ENCODE results near the gene AK1.
A peak's percentile ranks its signal among the peaks of the same experiment; 100 is the strongest.

AK1 gene

DNA sequence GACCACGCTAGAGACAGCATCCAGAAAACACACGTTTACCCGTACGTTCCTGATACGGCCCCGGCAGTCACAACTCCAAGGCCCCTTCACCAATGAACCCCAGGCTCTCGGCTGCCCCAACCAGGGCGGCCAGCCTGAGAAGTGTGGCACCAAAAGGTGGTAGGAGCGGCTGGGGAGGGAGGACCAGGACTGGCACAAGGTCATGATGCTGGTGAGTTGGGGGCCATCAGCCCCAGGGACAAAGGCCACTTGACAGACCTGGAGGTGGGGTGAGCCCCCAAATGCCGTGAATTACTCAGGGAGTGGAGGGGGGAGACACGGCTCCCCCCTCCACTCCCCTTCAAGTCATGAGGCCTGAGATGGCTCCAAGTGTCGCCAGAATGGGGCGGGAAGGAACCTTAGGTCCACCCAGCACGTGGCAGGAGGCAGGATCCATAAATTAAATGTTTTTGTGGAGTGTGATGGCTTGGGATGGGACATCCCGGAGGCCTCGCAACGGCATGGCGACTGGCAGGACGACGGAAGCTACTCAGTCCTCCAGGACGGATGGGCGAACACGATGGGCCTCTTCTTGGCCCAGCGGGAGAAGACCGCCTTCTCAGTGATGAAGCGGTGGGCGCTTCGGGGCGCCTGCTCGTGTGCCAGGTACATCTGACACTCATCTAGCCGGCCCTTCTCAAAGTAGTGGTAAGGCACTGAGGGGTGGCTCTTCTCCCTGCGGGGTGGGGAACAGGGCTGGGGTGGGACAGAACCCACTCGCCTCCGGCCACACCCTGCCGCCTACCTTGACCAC lies 30.6 kb upstream of the AK1 start:
- no peak for DNase-seq

DNA sequence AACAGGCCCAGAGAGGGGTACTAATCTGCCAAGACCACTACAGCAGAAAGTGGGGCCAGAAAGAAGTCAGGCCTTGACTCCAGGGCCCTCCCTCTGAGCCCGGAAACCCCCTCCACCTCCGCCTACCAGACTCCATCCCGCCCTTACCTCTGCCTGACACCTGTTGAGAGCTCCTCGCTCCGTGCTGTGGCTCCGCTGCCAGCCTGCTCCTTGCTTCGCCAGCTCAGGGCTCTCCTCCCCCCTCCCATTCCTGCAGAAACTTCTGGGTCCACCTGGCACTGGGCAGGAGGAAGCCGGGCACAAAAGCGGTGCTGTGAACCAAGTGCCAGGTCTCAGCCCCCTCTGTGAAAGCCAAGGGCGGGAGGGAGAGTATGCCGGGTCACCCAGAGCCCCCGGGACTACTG lies 28.3 kb upstream of the AK1 start:
- DNase-seq: no peak

DNA sequence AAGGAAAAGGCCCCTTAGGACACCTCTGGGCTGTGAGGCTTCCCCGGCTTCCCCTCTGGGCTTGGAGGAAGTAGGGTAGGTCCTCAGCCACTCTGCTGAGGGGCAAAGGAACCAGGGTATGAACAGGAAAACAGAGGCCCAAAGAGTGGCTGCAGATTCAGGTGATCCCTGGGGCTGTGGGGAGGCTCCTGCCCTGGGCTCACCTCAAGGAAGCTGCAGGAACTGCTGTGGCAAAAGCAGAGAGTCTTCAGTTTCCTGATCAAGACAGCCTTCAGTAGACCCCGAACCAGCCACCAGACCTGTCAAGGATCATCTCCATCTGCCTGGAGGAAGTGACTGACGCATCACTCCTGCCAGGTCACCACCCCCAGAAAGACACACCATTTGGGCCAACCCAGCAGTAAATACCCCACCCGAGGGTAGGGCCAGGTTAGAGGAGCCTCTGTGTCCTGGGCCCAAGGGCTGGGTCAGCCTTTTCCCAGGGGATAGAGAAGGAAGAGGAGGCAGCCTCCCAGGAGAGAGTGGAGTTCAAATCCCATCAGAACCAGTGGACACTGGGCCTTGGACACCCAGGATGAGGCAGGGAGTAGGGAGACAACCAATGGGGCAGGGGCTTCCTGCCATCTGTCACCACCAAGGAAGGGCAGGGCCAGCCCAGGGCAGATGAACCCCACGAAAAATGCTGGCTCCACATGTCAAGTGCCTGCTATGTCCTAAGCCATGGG lies 27.7 kb upstream of the AK1 start:
- DNase-seq: no peak

DNA sequence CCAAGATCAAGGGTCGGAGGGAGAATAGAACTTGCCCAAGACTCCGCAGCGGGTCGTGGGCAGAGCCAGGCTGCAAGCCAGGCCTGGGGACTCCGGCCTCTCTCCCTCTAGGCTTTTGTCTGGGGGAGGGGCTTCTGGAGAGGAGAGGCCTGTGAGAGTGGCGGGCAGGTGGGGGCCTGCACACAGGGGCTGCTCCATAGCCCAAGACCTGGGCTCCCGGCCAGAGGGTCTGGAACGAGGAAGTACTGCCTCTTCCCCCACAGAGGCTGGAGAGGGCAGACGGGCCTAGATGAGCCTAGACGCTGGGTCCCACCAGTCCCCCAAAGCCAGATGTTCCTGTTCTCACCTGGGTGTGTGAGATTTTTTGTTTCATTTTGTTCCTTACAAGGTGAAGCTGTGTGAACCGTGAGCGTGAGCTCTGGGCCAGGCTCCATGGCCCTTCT lies 27.1 kb upstream of the AK1 start:
- no peak for DNase-seq

DNA sequence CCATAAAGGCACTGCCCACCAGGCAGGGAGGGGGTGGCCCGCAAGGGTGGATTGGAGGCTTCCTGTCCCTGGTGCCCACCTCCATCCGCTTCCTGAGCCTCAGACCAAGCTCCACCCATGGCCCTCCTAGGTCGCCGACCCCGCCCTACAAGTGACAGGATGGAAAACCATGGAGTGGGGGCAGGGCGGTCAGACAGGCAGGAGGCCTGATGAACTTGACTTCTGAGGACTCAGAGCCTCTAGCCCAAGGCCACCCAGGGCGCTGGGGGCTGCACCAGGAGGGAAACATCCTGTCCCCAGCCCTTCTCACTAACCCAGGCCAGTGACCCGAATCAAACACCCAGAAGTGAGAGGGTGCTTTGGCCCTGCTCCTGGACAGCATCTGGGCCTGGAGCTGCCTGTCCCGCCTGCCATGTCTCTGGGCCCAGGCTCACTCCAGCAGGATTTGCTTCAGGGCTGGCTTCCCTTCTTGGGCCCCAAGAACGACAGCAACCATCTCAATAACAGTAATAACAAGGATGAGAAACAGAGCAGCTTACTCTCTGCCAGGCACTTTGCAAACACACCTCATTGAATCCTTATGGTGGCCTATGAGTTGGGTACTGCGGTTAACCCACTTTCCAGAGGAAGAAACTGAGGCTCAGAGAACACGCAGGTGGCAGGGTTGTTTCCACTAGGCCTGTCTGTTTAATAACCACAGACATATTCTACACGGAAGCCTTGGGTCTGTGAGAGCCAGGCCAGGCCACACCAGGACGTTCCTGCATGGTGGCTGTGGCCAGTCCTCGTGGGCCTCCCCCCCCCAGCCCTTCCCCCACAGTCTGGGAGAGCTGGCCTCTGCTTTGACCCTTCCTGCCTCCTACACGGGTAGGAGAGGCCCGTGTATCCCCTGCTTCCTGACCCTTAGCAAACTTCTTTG lies 26.3 kb upstream of the AK1 start:
- no peak for DNase-seq

DNA sequence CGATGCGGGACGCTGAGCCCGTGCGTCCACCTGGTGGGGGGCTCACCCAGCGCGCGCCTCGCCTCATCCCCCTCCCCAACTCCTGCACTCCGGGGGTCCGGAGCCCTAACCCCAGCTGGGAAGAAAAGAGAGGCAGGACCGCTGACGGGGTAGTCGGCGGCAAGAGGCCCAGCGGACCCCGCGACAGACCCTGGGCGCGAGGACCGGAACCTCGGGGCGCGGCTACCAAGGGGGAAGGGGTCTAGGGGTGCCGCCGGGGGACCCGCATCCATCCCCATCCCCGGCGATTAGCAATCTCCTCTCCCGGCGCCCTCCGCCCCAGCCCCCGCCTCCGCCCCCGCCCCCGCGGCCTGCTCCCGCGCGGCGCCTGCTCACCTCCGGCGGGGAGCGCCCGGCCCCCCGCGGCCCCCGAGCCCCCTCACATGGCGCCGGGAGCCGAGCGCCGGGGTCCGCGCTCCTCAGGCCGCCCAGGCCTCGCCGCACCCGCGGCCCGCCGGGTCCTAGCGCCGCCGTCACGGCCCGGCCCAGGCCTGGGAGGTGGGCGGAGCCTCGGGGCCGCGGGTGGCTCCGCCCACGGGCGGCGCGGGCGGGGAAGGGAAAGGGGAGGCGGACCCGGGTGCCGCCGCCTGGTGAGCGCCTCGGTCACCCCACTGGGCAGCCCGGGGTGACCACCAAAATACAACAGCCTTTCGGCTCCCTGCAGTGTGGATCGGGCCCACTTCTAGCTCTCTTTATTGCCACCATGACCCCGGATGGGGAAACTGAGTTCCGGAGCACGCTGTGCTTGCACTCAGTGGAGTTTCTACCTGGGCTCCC lies 21.9 kb upstream of the AK1 start, which contains the start of gene ST6GALNAC6:
Gene ST6GALNAC6, minus strand, starts transcription at position 476 of the 816 bp plus-strand sequence. CDS start 1,622 bp downstream, outside the sequence.
- peak; percentile 69 for DNase-seq

DNA sequence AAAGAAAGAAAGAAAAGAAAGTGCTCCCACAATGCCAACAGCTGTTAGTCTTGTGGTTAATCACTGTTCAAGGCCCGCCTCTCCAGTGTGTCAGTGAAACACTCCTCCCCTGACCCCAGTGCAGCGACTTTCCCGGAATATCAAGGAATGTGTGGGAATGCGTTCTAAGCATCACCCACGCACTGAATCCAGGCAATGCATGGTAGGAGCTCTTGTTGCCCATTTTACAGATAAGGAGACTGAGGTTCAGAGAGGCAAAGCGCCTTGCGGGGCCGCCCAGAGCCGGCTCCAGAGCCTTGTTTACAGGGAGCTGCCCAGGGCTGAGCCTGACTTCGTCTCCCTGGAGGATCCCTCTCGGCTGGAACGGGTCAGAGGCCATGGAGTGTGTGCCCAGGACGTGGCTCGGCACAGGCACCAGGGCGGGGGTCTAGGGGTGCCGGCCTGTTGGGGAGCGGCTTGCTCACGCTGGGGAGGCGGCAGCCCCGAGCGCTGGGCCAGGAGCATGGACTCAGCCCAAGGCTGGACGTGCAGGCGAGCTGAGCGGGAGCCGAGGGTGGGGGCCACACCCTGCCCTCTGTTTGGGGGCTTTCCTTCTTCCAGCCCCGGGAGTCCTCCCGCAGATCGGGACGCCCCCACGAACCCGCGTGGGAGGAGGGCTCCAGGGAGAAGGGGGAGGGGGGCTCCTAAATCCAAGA lies 21.1 kb upstream of the AK1 start:
- DNase-seq: peak; percentile 85

DNA sequence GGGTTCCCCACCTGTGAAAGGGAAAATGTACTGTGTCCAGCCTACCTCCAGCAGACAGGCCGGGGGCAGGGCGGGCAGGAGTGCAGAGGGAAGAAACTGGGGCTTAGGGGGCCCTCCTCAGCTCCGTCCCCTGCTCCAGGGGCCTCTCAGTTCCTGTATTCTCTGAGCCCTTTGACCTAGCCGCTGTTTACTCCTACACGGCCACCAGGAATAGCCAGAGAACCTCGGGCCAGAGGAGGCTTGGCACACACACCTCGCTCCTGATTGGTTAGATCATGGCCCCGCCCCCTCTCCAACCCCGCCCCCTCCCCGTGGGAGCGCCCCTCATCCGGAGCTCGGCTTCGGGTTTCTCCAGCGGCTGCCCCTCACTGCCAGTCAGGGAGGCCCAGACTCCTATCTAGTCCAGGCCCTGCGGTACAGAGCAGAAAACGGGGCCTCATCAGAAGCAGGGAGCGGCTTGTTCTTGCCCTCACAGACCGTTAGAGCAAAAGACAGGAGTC lies 19.8 kb upstream of the AK1 start:
- DNase-seq: peak; percentile 72

DNA sequence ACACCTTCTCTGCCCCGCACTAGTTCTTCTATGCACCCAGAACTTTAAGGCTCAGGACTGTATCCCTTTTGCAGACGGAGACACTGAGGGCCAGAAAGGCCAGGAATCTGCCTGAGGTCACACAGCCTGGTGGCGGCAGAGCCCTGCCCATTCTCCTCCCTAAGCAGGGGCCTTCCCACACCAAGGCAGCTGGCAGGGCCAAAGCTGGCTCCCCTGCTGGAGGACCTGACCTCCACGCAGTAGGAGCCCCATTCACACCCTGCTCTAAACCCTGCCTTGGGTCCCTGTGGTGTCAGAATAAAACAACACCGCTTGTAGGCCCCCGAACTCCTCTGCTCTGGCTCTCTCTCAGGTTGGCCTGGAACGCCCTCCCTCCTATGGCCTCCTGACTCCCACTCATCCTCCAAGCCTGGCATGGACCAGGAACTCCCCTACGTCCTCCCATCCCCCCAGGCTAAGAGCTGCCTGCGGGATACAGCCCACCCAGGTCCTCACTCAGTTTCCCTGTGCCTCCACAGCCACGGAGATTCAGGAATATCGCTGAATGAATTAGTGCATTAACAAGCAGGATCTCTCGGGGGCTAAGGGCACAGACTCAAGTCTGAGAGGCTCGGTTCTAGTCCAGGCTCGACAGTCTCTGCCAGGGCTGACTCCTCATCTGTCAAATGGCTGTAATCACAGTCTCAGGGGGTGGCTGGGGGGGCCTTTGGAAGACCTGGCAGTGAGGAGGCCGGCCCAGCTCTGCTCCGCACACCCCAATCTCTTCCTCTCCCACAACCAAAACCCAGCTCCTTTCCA lies 19.1 kb upstream of the AK1 start:
- no peak for DNase-seq

DNA sequence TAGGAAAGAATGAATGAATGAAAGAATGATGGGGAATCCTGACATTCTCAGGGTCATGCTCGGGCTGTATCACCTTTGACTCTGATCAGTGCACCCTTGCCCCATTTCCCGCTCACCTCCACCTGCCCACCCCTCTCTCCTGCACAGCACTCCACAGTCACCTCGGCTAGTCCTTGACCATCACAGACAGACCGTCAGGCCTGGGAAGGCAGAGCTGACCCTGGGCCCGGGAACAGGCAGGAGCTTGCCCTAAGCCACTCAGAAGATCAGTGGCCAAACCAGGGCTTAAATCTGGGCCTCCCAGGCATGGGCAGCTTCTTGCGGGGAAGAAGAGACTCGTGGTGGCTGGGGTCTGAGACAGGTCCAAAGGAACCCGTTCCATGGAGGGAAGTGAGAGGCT lies 18.3 kb upstream of the AK1 start:
- no peak for DNase-seq

DNA sequence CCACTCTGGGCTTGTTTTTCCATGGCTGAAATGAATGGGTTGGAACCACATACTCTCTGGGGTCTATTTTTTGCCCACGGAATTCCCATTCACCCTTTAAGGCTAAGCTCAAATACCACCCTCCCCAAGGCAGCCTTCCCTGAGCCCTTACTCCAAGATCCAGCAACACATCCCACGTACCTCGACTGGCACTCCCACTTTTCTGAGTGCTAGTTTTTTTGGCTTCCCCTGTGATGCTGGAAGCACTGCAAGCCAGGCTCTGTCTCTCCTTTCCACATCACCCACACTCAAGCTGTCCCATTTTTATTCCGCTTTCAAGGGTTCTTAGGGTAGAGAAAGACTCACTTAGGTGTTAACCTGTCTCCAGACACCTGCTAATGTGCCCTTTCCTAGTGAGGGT lies 15.9 kb upstream of the AK1 start:
- no peak for DNase-seq

DNA sequence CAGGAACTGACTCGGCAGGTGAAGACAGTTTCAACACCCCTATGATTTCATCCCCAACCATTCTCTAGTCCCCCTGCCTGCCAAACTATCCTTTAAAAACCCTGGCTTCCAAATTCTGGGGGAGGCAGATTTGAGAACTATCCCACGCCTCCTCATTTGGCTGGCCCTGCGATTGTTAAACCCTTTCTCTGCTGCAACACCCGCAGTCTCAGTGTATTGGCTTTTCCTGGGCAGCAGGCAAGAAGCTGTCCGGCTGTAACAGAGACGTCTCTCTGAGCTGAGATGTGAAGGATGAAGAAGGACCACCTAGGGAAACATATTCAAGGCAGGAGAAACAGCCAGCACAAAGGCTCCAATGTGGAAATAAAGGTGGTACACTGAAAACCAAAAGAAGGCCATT lies 15.4 kb upstream of the AK1 start:
- DNase-seq: no peak

DNA sequence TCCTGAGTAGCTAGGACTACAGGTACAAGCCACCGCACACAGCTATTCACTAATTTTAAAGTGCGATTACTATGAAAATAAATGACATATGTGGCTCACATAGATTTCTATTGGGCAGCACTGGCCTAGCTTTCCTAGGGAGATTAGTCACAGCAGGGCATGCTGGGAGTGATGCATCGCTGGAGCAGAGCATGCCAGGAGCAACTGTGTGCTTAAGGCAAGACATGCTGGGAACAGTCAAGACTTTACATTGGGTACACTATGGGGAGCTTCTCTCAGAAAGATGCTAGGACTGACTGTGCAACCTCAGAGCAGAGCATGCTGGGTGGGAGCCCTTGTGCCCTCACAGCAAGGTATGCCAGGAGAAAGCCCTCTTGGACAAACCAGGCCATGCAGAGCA lies 12.6 kb upstream of the AK1 start:
- no peak for DNase-seq

DNA sequence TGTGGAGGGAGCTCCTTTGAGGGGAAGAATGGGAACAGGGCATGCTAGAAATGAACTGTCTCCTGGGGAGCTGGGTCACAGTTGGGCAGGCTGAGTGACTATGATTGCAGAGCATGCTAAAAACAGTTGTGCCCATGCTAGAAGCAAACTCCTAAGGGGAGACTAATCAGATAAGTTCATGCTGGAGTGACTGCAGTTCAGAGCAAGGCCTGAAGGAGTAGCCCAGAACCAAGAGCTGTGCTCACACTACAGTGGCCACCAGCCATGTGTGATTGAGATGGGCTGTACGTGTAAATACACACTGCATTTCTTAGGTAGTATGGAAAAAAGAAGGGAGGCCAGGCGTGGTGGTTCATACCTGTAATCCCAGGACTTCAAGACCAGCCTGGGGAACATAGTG lies 10.3 kb upstream of the AK1 start:
- no peak for DNase-seq

DNA sequence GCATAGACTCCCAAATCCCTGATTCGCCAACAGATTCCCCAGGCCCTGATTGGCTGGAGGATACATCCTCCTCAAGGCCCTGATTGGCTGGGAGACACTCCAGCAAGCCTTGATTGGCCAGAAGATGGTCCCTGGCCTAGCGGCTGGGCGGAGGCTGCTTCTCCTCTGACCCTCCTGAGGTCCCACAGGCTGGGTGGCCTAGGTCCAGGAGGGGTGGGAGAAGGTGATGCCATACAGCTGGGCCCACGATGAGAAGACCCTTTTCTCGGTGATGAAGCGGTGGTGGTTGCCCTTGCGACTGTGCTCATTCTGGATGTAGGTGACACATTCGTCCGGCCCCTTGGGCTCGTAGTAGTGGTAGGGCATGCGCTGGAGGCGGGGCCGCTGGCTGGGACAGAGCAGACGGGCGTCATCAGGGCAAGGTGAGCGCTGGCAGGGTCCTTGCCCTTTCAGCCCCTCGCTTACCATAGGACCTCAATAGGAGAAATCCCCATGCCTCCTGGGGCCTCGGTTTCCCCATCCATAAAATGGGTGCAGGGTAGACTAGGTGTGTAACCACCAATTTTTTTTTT lies 9.0 kb upstream of the AK1 start:
- no peak for DNase-seq

DNA sequence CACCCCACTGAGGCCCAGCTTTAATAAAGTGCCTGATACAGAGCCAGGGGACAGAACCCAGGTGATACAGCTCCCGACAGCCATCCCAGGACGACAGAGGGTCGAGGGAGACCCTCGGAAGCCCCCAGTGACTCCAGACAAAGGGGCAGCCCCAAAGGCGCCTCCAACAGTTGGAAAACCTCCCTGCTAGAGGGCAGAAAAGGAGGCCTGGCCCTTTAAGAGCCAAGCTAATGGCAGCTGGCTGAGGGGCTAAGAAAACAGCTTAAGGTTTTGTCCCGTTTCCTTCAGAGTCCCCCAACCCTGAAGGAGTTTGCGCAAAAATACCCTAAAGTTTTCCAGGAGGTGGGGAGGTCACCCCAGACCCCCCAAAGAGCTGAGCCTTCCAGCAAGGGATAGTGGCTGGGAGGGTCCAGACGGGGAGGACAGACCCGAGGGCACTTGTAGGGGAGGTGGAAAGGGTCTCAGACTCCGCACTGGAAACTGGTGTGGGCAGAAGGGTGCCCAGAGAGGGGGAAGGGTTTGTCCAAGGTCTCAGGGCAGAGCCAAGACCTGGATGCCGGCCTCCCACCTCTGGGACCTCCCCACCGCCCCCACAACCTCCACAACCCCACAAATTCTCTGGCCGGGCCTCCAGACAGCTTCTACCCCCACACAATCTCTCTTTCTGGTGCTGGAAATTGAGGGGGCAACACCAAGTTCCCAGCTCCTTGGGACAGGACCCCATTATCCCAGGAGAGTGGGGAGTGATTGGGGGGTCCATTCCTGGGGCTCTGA lies 8.2 kb upstream of the AK1 start:
- no peak for DNase-seq

DNA sequence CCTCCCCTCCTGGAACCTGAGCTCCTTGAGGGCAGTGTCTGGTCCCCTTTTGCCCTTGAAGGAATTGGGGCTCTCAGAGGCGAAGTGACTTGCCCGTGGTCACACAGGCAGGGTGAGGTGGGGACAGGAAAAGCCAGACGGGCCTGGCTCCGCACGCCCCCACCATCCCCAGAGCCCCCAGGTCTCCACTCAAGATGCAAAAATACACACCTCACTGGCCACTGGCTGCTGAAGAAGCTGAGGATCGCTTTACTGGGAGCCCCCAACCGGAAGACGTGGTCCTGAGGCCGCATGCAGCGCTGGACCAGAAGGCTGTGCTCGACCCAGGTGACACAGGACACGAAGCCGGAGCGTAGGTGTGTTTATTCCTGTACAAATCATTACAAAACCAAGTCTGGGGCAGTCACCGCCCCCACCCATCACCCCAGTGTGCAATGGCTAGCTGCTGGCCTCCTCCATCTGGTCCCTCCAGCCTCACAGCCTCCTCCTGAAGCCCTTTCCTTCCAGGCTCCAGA lies 7.6 kb upstream of the AK1 start:
- no peak for DNase-seq

DNA sequence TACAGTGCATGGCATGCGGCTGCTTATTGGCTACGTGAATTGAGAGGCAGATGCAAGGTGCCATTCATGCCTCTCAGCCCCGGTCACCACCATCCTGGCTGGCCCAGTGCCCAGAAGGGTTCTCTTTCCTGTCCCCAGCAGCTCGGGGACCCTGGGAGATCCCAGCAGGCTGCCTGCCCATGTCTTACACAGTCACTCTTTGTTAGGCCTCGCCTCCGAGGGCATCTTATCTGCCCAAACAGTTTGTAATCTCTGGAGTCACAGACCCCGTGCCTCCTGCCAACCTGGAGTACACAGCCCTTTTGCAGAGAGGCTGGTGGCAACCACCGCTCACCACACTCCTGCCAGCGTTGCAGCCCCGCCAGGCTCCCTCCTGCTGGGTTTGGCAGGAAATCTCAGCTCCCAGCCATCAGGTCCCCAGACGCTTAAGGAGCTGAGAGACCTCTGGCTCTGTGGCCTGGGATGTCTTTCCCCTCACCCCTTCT lies 7.0 kb upstream of the AK1 start:
- DNase-seq: no peak

DNA sequence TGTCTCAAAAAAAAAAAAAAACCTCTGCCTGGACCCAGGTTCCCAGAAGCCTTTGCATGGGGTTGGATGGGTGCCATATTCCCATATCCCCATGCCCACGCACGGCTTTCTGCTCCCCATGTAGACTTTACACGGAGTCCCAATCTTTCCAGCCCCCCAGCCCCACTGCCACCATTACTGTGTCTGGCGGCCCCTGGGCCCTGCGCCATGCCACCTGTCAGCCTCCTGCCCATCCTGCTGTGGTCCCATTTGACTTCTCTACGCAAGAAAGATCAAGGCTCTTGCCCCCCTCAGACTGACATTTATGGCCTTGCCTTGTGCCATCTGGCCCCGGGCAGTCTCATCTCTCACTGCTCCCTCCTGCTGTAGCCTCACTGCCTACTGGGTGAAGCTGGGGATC lies 6.5 kb upstream of the AK1 start:
- no peak for DNase-seq
